ENCODE data around the gene SLC50A1. TPM values are rescaled to one million over a fixed set of nuclear protein-coding genes. Genes with fewer than 3 reads are reported as not detected.
A peak's percentile ranks its signal among the peaks of the same experiment; 100 is the strongest.

Gene SLC50A1
- total RNA-seq, 2 donors from 2014 or later: 25.1 to 29.8 TPM

DNA sequence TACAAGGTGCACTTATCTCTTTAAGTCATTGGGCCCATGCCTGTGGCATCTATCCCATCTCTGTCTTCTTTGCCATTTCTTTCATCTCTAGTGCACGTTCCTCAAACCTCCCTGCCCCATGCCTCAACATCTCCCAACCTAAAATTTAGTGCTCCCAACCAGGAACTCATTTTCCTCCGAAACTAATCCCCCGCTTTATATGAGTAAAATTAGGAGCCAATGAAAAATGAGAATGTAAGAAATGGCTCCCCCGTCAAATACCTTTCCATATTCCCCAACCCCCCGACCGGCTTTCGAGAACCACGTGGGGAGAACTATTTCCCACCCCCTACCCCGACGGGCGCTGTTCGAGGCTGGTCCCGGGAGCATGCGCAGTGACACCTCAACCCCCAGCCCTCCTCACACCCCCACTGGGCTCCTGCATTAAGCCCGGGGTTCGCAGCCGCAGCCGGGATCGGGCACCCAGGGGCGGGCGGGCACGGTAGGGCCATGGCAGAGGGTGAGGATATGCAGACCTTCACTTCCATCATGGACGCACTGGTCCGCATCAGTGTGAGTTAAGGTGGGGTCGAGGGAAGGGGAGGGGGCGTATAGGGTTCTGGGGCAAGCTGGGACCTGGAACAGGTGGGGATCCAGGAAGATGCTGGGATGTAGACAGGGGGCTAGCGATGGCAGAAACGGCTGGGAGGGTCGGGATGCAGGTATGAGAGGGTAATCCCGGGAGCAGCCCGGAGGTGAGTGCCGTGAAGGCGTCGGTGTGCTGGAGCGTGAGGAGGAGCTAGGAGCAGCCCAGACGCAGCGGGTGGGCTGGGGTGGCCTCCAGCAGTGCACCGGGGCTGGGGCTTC lies 38.0 kb downstream of the SLC50A1 start, which contains the start of gene TRIM46:
TRIM46 (plus strand) TSS at position 372 of the 846 bp plus-strand sequence; CDS start at position 490, 118 bp downstream.
- peak within 1 kb of the TSS; percentile 45 for H3K27ac ChIP-seq (ENCODE audit: low read depth, low read length)
- H3K27me3 ChIP-seq (ENCODE audit: control insufficient read depth, insufficient read depth, low read length, poor library complexity, severe bottlenecking): no peaks in the 10 kb centered on the region
- DNase-seq: peak; percentile 86
- H3K9me3 ChIP-seq (ENCODE audit: control insufficient read depth, low read length): no peaks in the 10 kb centered on the region
- H3K36me3 Mint-ChIP-seq (ENCODE audit: low read depth): peaks cover 16% of the 10 kb centered on the region
- H3K9me3 Mint-ChIP-seq: no peaks in the 10 kb centered on the region
- H3K4me3 Mint-ChIP-seq: peak within 1 kb of the TSS; percentile 97
- H3K4me3 ChIP-seq (ENCODE audit: low read length): peak within 1 kb of the TSS; percentile 94
- H3K9ac ChIP-seq (ENCODE audit: extremely low read depth, low read length, poor library complexity, severe bottlenecking): peak within 1 kb of the TSS; percentile 81
- no peaks in the 10 kb centered on the region for H3K4me1 ChIP-seq (ENCODE audit: control insufficient read depth, insufficient read depth, low read length)
- TF ChIP-seq, protein P1, sequence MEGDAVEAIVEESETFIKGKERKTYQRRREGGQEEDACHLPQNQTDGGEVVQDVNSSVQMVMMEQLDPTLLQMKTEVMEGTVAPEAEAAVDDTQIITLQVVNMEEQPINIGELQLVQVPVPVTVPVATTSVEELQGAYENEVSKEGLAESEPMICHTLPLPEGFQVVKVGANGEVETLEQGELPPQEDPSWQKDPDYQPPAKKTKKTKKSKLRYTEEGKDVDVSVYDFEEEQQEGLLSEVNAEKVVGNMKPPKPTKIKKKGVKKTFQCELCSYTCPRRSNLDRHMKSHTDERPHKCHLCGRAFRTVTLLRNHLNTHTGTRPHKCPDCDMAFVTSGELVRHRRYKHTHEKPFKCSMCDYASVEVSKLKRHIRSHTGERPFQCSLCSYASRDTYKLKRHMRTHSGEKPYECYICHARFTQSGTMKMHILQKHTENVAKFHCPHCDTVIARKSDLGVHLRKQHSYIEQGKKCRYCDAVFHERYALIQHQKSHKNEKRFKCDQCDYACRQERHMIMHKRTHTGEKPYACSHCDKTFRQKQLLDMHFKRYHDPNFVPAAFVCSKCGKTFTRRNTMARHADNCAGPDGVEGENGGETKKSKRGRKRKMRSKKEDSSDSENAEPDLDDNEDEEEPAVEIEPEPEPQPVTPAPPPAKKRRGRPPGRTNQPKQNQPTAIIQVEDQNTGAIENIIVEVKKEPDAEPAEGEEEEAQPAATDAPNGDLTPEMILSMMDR (conservative IDR thresholded peaks at IDR 0.05): no peak
- H3K36me3 ChIP-seq (ENCODE audit: control insufficient read depth, insufficient read depth, low read length): peaks cover 26% of the 10 kb centered on the region
- peak within 1 kb of the TSS; percentile 96 for H3K27ac Mint-ChIP-seq
- 0% methylated on average over 9 to 35 of the region's 38 CpGs for WGBS, 2 experiments (ENCODE audit: insufficient coverage in 1 of 2, insufficient read length in 1 of 2)
- peaks cover 15% of the 10 kb centered on the region for H3K27me3 Mint-ChIP-seq (ENCODE audit: insufficient read depth)
- H3K4me1 Mint-ChIP-seq: peaks cover 14% of the 10 kb centered on the region

DNA sequence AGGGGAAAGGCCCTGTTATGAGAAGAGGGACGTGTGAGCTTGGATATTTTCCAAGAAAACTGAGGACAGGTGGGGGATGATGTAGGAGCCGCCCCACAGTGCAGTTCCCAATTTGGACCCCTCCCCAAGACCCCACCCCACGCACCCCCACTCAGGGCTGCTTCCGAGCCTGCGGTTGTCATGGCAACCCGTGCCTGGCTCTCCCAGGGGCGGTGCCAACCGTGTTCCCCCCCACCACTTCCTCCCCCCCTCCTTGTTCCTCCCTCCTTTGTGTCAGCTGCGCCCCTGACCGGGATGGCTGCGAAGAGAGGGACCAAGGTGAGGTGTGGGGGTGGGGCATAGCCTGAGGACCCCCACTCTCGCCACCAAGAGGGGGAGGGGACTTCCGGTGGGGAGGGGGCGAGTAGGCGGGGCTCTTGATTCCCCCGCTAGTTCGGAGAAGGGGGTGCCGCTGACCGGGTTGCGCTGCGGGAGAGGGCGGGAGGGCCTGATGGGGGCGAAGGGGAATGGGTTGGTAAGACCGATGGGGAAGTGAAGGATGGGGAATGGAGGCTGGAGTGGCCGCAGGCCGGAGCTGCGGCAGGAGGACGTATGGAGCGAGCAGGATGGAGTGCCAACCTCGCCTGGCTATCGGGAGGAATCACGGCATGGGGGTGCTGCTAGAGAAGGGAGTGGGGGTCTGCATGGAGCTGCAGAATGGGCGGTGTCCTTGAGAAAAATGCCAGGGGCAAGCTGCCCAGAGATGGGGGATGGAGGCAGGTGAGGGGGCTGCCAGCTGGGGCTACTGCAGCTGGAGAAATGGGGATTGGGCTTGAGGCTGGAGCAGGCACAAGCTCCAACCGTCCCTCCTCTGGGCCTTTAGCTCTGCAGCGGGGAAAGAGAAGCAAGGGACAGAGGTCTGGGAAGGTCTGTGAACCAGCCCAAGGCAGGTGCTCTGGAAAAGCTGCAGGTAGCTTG lies 39.0 kb downstream of the SLC50A1 start:
- TF ChIP-seq, protein P1 (conservative IDR thresholded peaks at IDR 0.05): no peak
- H3K36me3 Mint-ChIP-seq (ENCODE audit: low read depth): peaks cover 15% of the 10 kb centered on the region
- peaks cover 15% of the 10 kb centered on the region for H3K27me3 Mint-ChIP-seq (ENCODE audit: insufficient read depth)
- no peaks in the 10 kb centered on the region for H3K9me3 Mint-ChIP-seq
- 11 to 13% methylated on average over 11 to 32 of the region's 35 CpGs for WGBS, 2 experiments (ENCODE audit: insufficient coverage in 1 of 2, insufficient read length in 1 of 2)
- Histone ChIP-seq H3K4me1 (ENCODE audit: control insufficient read depth, insufficient read depth, low read length) (no peaks in the 10 kb centered on the region), H3K36me3 (ENCODE audit: control insufficient read depth, insufficient read depth, low read length) (peaks cover 22% of the 10 kb centered on the region), H3K4me3 (ENCODE audit: low read length) (peak overlapping the region; percentile 94), H3K27me3 (ENCODE audit: control insufficient read depth, insufficient read depth, low read length, poor library complexity, severe bottlenecking) (no peaks in the 10 kb centered on the region), H3K27ac (ENCODE audit: low read depth, low read length) (peak overlapping the region; percentile 17), H3K9ac (ENCODE audit: extremely low read depth, low read length, poor library complexity, severe bottlenecking) (no peak overlapping the region), H3K9me3 (ENCODE audit: control insufficient read depth, low read length) (no peaks in the 10 kb centered on the region)
- peaks cover 14% of the 10 kb centered on the region for H3K4me1 Mint-ChIP-seq
- DNase-seq: peak; percentile 80
- H3K4me3 Mint-ChIP-seq: peak overlapping the region; percentile 97
- H3K27ac Mint-ChIP-seq: peak overlapping the region; percentile 48

DNA sequence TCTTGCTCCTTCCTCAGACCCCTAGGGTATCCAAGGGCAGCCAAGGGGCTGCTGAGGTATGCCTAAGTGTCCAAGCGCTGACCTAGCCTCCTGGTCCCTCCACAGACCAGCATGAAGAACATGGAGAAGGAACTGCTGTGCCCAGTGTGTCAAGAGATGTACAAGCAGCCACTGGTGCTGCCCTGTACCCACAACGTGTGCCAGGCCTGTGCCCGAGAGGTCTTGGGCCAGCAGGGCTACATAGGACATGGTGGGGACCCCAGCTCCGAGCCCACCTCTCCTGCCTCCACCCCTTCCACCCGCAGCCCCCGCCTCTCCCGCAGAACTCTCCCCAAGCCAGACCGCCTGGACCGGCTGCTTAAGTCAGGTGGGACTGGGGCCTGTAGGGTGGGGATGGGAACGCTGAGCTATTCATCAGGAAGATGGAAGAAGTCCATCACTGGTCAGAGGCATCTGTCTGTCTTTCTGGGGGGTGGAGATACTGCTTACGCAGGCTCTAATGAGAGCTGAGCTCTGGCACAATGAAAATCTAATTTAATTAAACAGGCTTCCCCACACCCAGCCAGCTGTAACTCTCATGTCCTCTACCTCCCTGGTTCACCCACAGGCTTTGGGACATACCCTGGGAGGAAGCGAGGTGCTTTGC lies 39.8 kb downstream of the SLC50A1 start:
- Mint-ChIP-seq H3K27ac (no peak overlapping the region), H3K4me1 (peaks cover 14% of the 10 kb centered on the region), H3K27me3 (ENCODE audit: insufficient read depth) (peaks cover 15% of the 10 kb centered on the region), H3K36me3 (ENCODE audit: low read depth) (peaks cover 10% of the 10 kb centered on the region), H3K9me3 (no peaks in the 10 kb centered on the region), H3K4me3 (peak overlapping the region; percentile 97)
- Histone ChIP-seq H3K4me3 (ENCODE audit: low read length) (peak overlapping the region; percentile 94), H3K36me3 (ENCODE audit: control insufficient read depth, insufficient read depth, low read length) (peaks cover 21% of the 10 kb centered on the region), H3K4me1 (ENCODE audit: control insufficient read depth, insufficient read depth, low read length) (no peaks in the 10 kb centered on the region), H3K27me3 (ENCODE audit: control insufficient read depth, insufficient read depth, low read length, poor library complexity, severe bottlenecking) (no peaks in the 10 kb centered on the region), H3K9ac (ENCODE audit: extremely low read depth, low read length, poor library complexity, severe bottlenecking) (no peak overlapping the region), H3K9me3 (ENCODE audit: control insufficient read depth, low read length) (no peaks in the 10 kb centered on the region), H3K27ac (ENCODE audit: low read depth, low read length) (no peak overlapping the region)
- peak; percentile 50 for DNase-seq
- WGBS, 2 experiments (ENCODE audit: insufficient coverage in 1 of 2, insufficient read length in 1 of 2): 80 to 91% methylated on average over 6 to 12 of the region's 12 CpGs
- TF ChIP-seq, protein P1 (conservative IDR thresholded peaks at IDR 0.05): no peak
